WTC11 (cell line): Measurements from ENCODE around the gene ST6GAL1. TPM values are rescaled to one million over a fixed set of nuclear protein-coding genes. Genes with fewer than 3 reads are reported as not detected.

Source experiments
- ATAC-seq: fragments of 200-7000 bp; cut with Tn5 transposase; 2 replicates; pipeline ENCODE4 v1.10.0; 2021; ENCODE audit warnings: mild to moderate bottlenecking, moderate library complexity
- CTCF ChIA-PET: fragments of 300-600 bp; sonication (Branson Sonifier 250); formaldehyde crosslinking; loops from one replicate; lab custom pipeline; 2021; ENCODE audit warnings: antibody characterized with exemption; lab: Charles Lee
- POLR2A ChIA-PET: fragments of 350-600 bp; sonication (Branson Sonifier 250); formaldehyde crosslinking; loops from one replicate; lab custom pipeline; 2021; ENCODE audit warnings: antibody characterized with exemption; lab: Charles Lee
- DNase-seq: peaks from one replicate; pipeline ENCODE4 v3.0.0; 2021; ENCODE audit warnings: low spot score
- H3K27ac Mint-ChIP-seq: 2 replicates; pipeline ENCODE4 v1.8.0; 2021; ENCODE audit warnings: mixed read lengths
- H3K27me3 Mint-ChIP-seq: 2 replicates; pipeline ENCODE4 v1.8.0; 2021; ENCODE audit warnings: low read depth, mild to moderate bottlenecking, moderate library complexity, mixed read lengths
- H3K36me3 Mint-ChIP-seq: 2 replicates; pipeline ENCODE4 v1.8.0; 2021; ENCODE audit warnings: mixed read lengths
- H3K4me1 Mint-ChIP-seq: 2 replicates; pipeline ENCODE4 v1.8.0; 2022; ENCODE audit warnings: mixed read lengths
- H3K4me3 Mint-ChIP-seq: 2 replicates; pipeline ENCODE4 v1.8.0; 2021; ENCODE audit warnings: mild to moderate bottlenecking, moderate library complexity, mixed read lengths
- H3K9me3 Mint-ChIP-seq: 2 replicates; pipeline ENCODE4 v1.8.0; 2021; ENCODE audit warnings: mixed read lengths
- ATF6 ChIP-seq: sonication (generic); formaldehyde crosslinking; IDR thresholded peaks from 2 replicates; pipeline ENCODE4 v1.8.1; 2023; ENCODE audit warnings: mild to moderate bottlenecking, missing genetic modification reagents
- CBFB ChIP-seq: sonication (generic); formaldehyde crosslinking; IDR thresholded peaks from 2 replicates; pipeline ENCODE4 v1.8.1; 2022; ENCODE audit warnings: mild to moderate bottlenecking, low read depth, missing genetic modification reagents
- CDX4 ChIP-seq: fragments of 250-450 bp; sonication (Bioruptor Pico); IDR thresholded peaks from 2 replicates; pipeline ENCODE4 v1.9.0; 2021; ENCODE audit warnings: moderate library complexity, mild to moderate bottlenecking, inconsistent platforms, borderline replicate concordance
- E2F4 ChIP-seq: sonication (generic); formaldehyde crosslinking; IDR thresholded peaks from 2 replicates; pipeline ENCODE4 v1.8.1; 2022; ENCODE audit warnings: low read depth, mild to moderate bottlenecking, moderate library complexity, missing genetic modification reagents, borderline replicate concordance
- ESRRA ChIP-seq: sonication (generic); formaldehyde crosslinking; IDR thresholded peaks from 2 replicates; pipeline ENCODE4 v1.8.1; 2022; ENCODE audit warnings: mild to moderate bottlenecking, missing genetic modification reagents, borderline replicate concordance
- FOXK1 ChIP-seq: sonication (generic); formaldehyde crosslinking; IDR thresholded peaks from 2 replicates; pipeline ENCODE4 v1.8.0; 2022; ENCODE audit warnings: mild to moderate bottlenecking, moderate library complexity, missing genetic modification reagents
- FOXP4 ChIP-seq: sonication (generic); formaldehyde crosslinking; IDR thresholded peaks from 2 replicates; pipeline ENCODE4 v1.8.0; 2022; ENCODE audit warnings: mild to moderate bottlenecking, missing genetic modification reagents
- GTF2I ChIP-seq: fragments of 250-450 bp; sonication (Bioruptor Pico); conservative IDR thresholded peaks from 2 replicates; pipeline ENCODE4 v1.4.0; 2021; ENCODE audit warnings: mild to moderate bottlenecking
- HMGXB4 ChIP-seq: sonication (generic); formaldehyde crosslinking; IDR thresholded peaks from 2 replicates; pipeline ENCODE4 v1.8.1; 2023; ENCODE audit warnings: mild to moderate bottlenecking, moderate library complexity, missing genetic modification reagents
- IRF2 ChIP-seq: sonication (generic); formaldehyde crosslinking; IDR thresholded peaks from 2 replicates; pipeline ENCODE4 v1.8.0; 2022; ENCODE audit warnings: low read depth, missing genetic modification reagents, borderline replicate concordance
- JUN ChIP-seq: sonication (generic); formaldehyde crosslinking; IDR thresholded peaks from 2 replicates; pipeline ENCODE4 v1.8.0; 2023; ENCODE audit warnings: mild to moderate bottlenecking, missing genetic modification reagents
- MAX ChIP-seq: sonication (generic); formaldehyde crosslinking; IDR thresholded peaks from 2 replicates; pipeline ENCODE4 v1.8.0; 2022; ENCODE audit warnings: mild to moderate bottlenecking, missing genetic modification reagents
- NFATC4 ChIP-seq: fragments of 250-450 bp; sonication (Bioruptor Pico); IDR thresholded peaks from 2 replicates; pipeline ENCODE4 v1.9.0; 2021; ENCODE audit warnings: mild to moderate bottlenecking
- NR3C1 ChIP-seq: sonication (generic); formaldehyde crosslinking; conservative IDR thresholded peaks from 2 replicates; pipeline ENCODE4 v1.8.1; 2023; ENCODE audit warnings: low read depth, mild to moderate bottlenecking, missing genetic modification reagents
- PRRX2 ChIP-seq: fragments of 250-450 bp; sonication (Bioruptor Pico); IDR thresholded peaks from 2 replicates; pipeline ENCODE4 v1.8.0; 2021; ENCODE audit warnings: mild to moderate bottlenecking
- RELA ChIP-seq: sonication (generic); formaldehyde crosslinking; IDR thresholded peaks from 2 replicates; pipeline ENCODE4 v1.8.1; 2022; ENCODE audit warnings: missing genetic modification reagents, mild to moderate bottlenecking, borderline replicate concordance
- TEAD4 ChIP-seq: sonication (generic); formaldehyde crosslinking; IDR thresholded peaks from 2 replicates; pipeline ENCODE4 v1.8.0; 2022; ENCODE audit warnings: mild to moderate bottlenecking, missing genetic modification reagents
- USF2 ChIP-seq: sonication (generic); formaldehyde crosslinking; IDR thresholded peaks from 2 replicates; pipeline ENCODE4 v1.8.1; 2023; ENCODE audit warnings: mild to moderate bottlenecking, missing genetic modification reagents, moderate library complexity
- ZMAT4 ChIP-seq: fragments of 250-450 bp; sonication (Bioruptor Pico); IDR thresholded peaks from 2 replicates; pipeline ENCODE4 v1.9.0; 2021; ENCODE audit warnings: mild to moderate bottlenecking
- ZNF263 ChIP-seq: sonication (generic); formaldehyde crosslinking; IDR thresholded peaks from 2 replicates; pipeline ENCODE4 v1.8.1; 2022; ENCODE audit warnings: low read depth, mild to moderate bottlenecking, moderate library complexity, missing genetic modification reagents
- ZNF396 ChIP-seq: fragments of 250-450 bp; sonication (Bioruptor Pico); IDR thresholded peaks from 2 replicates; pipeline ENCODE4 v1.8.0; 2021; ENCODE audit warnings: mild to moderate bottlenecking, moderate library complexity, borderline replicate concordance
- ZNF671 ChIP-seq: fragments of 250-450 bp; sonication (Bioruptor Pico); IDR thresholded peaks from 2 replicates; pipeline ENCODE4 v1.8.0; 2021; ENCODE audit warnings: mild to moderate bottlenecking
- total RNA-seq: library from RNA; stranded (reverse); gene quantifications from 3 replicates; pipeline ENCODE4 v1.2.3, GENCODE V29; 2021

The ST6GAL1 gene
- total RNA-seq, 1 experiment from 2014 or later, result 87.5 TPM

GRCh38 chr3:186920796-186921195, 9.5 kb upstream of the ST6GAL1 start (continued):
- TF ChIP-seq ZMAT4 (CRISPR knock-in tag) (no peak), CBFB (CRISPR knock-in tag) (no peak), JUN (CRISPR knock-in tag) (no peak), GTF2I (CRISPR knock-in tag) (no peak)
- TF ChIP-seq, all 79 proteins: peak for 0

GRCh38 chr3:186921578-186921977, 8.7 kb upstream of the ST6GAL1 start:
- H3K36me3 Mint-ChIP-seq, result no peaks in the 10 kb centered on the region
- CTCF ChIA-PET, result interaction anchor here (1.9 kb wide), 1 partner anchor 72 kb away, joined by 4 read pairs; no protein-coding TSS in a partner anchor
- no peak for DNase-seq
- no peak for TF ChIP-seq FOXP4
- no peak for TF ChIP-seq RELA
- TF ChIP-seq ZNF671, result no peak
- no peak for TF ChIP-seq E2F4 (CRISPR knock-in tag)
- TF ChIP-seq, all 79 proteins: peak for 0
- Mint-ChIP-seq H3K27ac (no peak overlapping the region), H3K27me3 (no peaks in the 10 kb centered on the region), H3K4me3 (no peak overlapping the region), H3K4me1 (no peaks in the 10 kb centered on the region), H3K9me3 (no peaks in the 10 kb centered on the region)
- POLR2A ChIA-PET, result no interaction called here
- ATAC-seq, result no peak

GRCh38 chr3:186922224-186922623, 8.1 kb upstream of the ST6GAL1 start:
- ChIA-PET CTCF (interaction anchor here (0.8 to 1.3 kb wide), 3 partner anchors 9 to 217 kb away, joined by 3 read pairs; partner anchors contain the start of gene RPL39L), POLR2A (no interaction called here)
- no peaks in the 10 kb centered on the region for H3K4me1 Mint-ChIP-seq
- no peaks in the 10 kb centered on the region for H3K27me3 Mint-ChIP-seq
- H3K27ac Mint-ChIP-seq, result no peak overlapping the region
- H3K36me3 Mint-ChIP-seq, result no peaks in the 10 kb centered on the region
- ATAC-seq (no peak), DNase-seq (no peak)
- no peaks in the 10 kb centered on the region for H3K9me3 Mint-ChIP-seq
- no peak overlapping the region for H3K4me3 Mint-ChIP-seq
- TF ChIP-seq TEAD4 (no peak), ATF6 (CRISPR knock-in tag) (no peak), IRF2 (CRISPR knock-in tag) (no peak), FOXK1 (no peak), HMGXB4 (CRISPR knock-in tag) (no peak), MAX (CRISPR knock-in tag) (no peak), USF2 (no peak), NR3C1 (CRISPR knock-in tag) (no peak), ZNF263 (no peak), NFATC4 (CRISPR knock-in tag) (no peak), PRRX2 (no peak), CDX4 (CRISPR knock-in tag) (no peak), ESRRA (CRISPR knock-in tag) (no peak), ZNF396 (CRISPR knock-in tag) (no peak)
